GM19099 (cell line): ENCODE data around the gene MTTP.

ENCODE experiments used
- POLR2A ChIP-seq: IDR thresholded peaks from 3 replicates; pipeline ENCODE4 v1.6.1; 2011; ENCODE audit warnings: low read depth; ENCODE audit not compliant: insufficient read length; ENCODE audit errors: extremely low read depth

Gene MTTP

DNA sequence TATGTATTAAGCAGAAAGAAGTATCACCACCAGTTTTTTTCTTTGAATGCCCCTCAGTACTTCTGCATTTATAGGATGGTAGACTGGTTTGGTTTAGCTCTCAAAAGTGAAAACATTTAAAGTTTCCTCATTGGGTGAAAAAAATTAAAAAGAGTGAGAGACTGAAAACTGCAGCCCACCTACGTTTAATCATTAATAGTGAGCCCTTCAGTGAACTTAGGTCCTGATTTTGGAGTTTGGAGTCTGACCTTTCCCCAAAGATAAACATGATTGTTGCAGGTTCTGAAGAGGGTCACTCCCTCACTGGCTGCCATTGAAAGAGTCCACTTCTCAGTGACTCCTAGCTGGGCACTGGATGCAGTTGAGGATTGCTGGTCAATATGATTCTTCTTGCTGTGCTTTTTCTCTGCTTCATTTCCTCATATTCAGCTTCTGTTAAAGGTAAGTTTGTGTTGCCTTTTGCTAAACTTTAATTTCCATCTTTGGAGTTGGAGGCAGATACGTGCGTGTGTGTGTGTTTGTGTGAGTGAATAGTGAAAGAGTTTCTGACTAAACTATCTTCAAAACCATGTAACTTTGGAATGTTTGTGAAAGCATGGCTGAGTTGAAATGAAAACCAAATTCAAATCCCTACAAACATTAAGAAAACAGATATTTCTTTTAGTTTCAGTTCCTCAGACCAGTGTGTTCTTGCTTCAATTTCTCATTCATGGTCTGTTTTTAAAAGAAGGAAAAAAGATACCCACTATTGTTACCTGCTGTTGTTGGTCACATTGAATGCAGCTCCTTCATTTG lies at the start of gene MTTP:
Gene MTTP, plus strand, starts transcription at position 295 of the 795 bp plus-strand sequence. Its CDS starts 86 bp downstream, at position 381.
- peak; percentile 18 for TF ChIP-seq POLR2A

DNA sequence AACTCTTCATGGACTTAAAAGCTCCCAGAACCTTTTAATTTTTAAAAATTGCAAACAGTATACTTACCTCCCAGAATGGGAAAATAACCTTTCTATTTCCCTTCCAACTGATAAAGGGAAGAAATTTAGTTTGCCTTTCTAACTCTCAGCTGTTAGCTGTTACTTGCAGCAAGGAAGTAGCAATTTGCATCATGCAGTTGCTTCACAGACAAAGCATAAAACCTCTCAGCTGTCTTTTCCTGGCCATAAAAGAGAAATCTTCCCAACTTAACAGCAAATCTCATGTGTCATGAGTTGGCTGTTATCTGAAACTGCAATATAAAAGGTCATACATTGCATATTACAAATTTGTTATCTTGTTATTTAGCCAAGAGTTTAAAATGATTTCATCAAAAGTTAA lies 45.4 kb upstream of the MTTP start:
- TF ChIP-seq POLR2A = no peak

DNA sequence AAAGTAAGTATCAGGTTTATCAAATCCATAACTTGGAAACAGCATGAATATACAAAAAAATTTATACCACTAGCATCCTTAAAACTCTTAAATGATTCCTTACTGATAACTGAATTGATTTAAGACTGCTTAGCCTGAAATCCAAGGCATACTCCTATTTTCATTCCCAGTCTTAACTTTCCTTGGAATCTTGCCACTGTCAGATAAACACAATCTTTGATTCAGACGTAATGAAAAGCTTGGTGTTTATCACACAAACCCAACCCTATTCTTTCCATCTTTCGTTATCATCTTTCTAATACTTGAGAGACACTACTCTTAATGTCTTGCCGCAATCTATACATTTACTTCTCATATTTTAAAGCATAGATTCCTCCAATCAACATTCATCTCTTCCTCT lies 44.7 kb upstream of the MTTP start:
- no peak for TF ChIP-seq POLR2A

DNA sequence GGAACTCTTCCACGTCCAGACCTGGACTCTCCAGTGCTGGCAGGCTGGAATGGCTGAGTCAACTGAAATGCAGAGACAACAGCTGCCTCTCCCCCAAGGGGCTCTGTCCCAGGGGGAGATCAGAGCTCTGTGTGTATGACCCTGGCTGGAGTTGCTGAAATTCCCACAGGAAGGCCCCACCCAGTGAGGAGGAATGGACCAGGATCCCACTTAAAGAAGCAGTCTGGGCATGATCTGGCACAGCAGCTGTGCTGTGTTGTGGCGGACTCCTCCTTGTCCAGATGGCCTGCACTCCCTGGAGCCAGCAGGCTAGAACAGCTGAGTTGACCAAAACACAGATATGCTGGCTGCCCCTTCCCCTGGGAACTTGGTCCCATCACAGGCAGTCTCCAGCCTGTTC lies 38.4 kb upstream of the MTTP start:
- TF ChIP-seq POLR2A = no peak

DNA sequence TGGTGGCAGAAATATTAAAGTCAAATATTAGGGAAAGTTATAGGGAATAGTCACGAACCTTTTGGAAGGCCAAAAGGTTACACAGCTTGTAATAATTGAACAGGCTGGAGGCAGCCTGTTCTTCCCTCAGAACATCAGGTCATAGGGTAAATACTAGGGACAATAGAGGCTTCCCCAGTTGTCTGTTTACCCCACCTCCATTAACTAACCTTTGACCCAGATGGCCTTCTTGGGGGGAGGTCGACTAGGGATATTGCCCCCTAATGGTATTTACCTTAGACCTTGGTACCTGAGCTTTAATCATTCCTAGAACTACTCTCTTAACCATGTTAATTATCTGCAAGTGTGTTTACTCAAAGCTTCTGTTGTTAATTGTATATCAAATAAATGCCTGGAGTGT lies 37.8 kb upstream of the MTTP start:
- no peak for TF ChIP-seq POLR2A

DNA sequence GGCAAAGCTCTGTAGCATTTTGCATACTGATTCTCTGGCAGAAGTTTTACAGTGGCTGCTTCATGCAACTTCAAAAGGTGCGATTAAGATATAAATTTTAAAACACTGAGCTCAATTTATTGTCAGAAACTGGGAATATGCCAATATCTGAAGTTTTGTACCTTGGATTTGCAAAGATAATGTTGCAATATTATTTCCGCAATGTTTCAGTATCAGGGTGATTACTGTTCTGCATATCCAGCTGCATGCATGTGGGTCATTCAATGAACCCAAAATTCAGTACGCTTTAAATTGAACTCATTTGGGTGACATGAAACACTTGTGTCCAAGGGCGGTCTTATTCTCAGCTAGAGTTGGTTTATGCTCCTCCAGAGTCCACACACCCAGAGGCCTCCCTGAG lies 37.0 kb upstream of the MTTP start:
- no peak for TF ChIP-seq POLR2A

DNA sequence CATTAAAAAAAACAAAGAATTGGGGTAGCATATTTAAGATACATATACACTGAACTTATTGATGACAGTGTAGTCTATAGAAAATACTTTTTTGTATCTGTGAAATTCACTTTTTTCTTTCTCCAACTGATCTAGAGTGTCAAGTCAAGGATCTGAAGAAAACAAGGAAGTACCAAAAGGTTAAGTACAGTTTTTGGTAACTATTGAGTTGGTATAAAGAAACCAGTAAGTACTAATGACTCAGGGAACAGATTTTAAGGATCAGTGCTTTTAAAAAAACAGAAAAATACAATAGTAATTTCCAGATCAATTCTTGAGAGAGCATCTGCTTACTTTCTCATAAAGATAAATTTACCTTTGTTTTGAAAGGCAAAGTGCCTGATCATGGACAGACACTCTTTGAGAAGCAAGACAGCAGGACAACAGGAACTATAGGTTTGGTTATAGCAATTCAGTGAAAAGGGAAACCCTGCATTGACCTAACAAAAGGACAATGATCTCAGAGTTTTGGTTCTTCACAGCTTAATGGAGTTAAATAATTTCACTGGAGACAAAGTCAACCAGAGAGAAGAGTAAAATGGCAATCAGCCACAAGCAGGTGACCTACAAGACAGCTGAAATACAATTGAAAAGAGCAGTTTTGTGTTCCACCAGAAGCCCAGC lies 34.2 kb upstream of the MTTP start:
- TF ChIP-seq POLR2A = no peak

DNA sequence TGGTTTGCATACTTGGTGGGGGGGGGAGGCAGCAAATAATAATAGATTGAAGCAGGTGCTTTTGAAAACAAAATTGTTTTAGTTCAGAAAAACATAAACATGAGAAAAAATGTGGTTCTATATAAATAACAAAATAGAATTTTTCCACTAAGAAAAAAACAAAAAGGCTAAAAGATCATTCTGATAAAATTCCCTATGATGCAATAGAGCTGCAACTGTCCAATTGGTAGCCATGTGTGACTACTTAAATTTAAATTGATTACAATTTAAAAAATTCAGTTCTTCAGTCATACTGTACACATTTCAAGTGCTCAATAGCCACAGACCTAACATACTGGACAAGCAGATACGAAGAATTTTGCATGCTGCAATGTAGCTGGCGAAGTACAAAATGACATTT lies 21.8 kb upstream of the MTTP start:
- TF ChIP-seq POLR2A = no peak

DNA sequence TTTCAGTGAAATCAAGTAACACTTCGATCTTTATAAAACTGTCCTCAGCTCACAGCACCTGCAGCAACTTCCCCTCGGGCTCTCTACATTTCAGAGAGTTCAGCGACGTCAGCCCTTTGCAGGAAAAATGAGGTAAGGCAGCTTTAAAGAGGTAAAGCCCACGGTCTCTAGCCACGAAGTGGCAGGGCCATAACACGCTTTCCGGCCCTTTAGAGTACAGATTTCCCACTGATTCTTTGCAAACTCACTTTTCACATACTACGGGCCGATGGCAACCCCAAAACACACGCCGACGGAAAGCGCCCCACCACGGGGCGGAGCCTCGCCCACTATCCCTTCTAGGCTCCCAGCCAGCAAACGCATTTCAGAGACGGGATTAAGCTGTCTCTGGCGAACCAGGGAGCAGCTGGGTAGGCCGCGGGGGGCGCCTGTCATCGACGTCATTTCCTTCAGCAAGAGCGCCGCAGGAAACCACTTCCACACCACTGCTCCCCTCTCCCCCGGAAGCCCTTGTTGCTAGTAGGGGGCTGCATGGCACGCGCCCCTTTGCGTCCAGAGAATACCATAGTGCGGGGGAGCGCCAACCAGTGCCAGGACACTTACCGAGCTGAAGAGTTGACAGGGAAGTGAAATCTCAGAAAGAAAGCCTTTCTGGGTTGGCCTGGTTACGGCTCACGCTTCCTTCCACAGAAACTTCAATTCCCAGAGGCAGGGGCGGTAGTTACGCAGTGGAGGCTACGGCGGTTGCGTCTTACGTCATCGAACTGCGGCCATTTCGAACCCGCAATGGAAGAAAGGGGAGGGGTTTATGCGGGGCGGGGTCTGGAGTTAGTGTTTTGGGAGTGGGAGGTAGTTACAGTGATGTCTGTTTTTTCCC lies 11.1 kb upstream of the MTTP start, which contains the start of gene TRMT10A:
Gene TRMT10A, minus strand, starts transcription at position 730 of the 877 bp plus-strand sequence. CDS start 4,701 bp downstream, outside the sequence.
- TF ChIP-seq POLR2A = peak; percentile 81

DNA sequence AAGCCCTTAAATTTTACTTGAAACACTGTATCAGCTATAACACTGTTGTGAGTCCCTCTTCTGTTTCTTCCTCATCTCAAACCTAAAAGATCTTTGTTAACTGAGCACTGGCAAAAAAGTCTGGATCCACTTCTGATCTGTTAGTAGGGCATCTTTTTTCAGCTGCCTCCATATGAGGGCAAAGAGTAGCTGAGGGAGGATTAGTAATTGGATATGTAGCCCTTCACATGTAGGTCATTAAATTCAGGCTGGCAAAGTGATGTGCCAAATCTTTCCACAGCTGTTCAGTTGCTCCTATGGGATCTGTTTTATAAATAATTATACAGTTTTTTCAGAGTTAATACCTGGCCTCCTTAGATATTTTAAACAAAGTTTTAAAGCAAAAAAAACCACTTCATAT lies 9.7 kb upstream of the MTTP start:
- no peak for TF ChIP-seq POLR2A

DNA sequence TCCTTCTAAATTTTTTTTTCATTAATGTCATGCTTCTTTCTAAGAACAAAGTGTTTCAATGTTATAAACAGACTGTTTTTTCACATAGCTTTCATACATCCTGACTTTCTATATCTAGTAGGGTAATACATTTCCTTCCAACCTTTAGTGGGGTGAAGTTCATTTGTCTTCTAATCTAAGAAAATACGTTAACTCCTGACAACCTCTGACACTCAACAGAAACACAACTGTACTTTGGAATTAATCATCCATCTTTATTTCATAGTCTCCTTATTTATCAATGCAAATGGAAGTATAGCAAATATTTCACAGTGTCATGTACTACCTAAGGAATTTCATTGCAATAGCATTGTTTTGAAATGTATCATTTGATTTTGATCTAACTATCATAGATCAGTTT lies 2.7 kb upstream of the MTTP start:
- TF ChIP-seq POLR2A = no peak

DNA sequence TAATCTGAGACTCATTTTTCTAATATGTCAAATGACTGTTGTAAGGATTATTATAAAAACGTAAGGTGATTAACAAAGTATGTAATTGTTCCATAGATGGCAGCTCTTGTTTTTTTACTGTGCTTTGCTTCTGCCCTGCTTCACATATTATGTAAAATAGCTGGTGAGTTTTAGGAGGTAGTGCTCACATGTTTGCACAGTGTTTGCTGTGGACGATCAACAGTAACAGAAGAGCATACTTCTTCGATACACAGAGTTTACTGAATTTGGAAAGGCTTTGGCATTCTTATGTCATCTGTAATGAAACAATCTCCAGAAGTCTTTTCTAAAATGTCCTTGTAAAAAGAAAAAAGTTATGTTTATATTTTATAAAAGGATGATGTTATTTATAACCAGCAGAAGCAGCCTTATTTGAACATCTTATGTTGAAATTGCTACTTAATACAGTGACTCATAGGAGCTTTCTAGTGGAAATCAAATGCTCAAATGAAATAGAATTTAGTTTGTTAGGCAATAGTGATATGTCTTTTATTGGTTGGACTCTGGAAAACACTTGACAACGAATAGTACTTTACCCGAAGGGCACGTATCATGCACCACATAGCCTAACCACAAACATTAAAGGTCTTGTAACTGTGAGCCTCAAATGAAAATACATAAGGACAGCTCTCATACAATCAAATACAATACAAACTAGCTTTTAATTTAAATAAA lies 1.9 kb upstream of the MTTP start:
- no peak for TF ChIP-seq POLR2A

DNA sequence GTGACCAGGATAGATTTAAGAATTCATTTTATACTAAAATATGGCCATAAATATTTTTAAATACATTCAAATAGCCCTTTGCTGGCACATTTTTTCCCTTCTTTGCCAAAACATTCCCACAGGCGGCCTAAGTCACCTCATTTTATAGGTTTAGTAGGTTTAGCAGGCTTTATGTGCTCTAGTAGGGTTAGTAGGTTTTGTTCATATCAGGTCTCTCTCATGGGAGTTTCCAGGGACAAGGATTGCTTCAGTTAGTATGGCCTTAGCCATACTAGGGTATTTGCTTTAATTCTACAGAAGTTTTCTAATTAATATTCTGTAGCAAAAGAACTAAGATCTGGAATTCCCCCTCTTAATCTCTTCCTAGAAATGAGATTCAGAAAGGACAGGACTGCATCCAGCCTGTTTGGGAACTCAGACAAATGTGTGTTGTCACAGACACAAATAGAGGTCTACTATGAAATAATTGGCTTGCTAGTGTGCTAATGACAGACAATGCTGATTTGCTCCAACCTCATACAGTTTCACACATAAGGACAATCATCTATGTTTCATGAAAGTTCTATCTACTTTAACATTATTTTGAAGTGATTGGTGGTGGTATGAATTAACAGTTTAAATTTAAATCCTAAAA lies 772 bp upstream of the MTTP start:
- TF ChIP-seq POLR2A = no peak

DNA sequence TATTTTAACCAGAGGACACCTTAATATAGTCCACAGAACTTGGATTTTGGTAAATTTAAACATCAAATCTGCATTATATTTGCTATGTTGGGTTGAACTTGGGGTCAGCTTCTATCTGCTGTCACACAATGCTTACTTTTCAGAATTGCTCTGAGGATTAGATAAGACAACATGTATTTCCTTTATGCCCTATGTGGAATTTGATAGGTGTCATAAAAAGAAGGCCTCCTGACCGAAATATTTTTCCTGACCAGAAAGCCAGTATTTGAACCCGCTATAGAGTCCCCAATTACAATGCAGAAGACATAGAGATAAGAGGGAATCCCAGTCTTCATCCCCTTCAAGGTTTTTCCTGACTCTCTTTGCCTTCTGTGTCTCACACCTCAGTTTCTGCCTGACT lies 4.1 kb downstream of the MTTP start:
- no peak for TF ChIP-seq POLR2A
